GM19193 (cell line): ENCODE results near the gene ZNF496.

Experiments used
- POLR2A ChIP-seq: IDR thresholded peaks from 4 replicates; pipeline ENCODE4 v1.6.1; 2011; ENCODE audit not compliant: insufficient read depth, insufficient read length; ENCODE audit errors: extremely low read depth

Gene ZNF496

GRCh38 chr1:247332623-247333361, 1.1 kb upstream of the ZNF496 start:
- no peak for TF ChIP-seq POLR2A

GRCh38 chr1:247332215-247332622, 552 bp upstream of the ZNF496 start:
- no peak for TF ChIP-seq POLR2A

- no peak for TF ChIP-seq POLR2A
Measured at GRCh38 chr1:247331172-247331524, 519 bp downstream of the ZNF496 start.

- no peak for TF ChIP-seq POLR2A
Measured at GRCh38 chr1:247330548-247331171, 1.0 kb downstream of the ZNF496 start.

GRCh38 chr1:247329097-247329617, 2.5 kb downstream of the ZNF496 start:
- no peak for TF ChIP-seq POLR2A

GRCh38 chr1:247328311-247328710, 3.4 kb downstream of the ZNF496 start:
- TF ChIP-seq POLR2A, result no peak

- no peak for TF ChIP-seq POLR2A
Measured at GRCh38 chr1:247326411-247327130, 5.1 kb downstream of the ZNF496 start.

GRCh38 chr1:247324923-247325322, 6.7 kb downstream of the ZNF496 start:
- no peak for TF ChIP-seq POLR2A

GRCh38 chr1:247324204-247324787, 7.4 kb downstream of the ZNF496 start:
- TF ChIP-seq POLR2A, result no peak

GRCh38 chr1:247322849-247323586, 8.6 kb downstream of the ZNF496 start:
- no peak for TF ChIP-seq POLR2A

GRCh38 chr1:247322442-247322841, 9.2 kb downstream of the ZNF496 start:
- no peak for TF ChIP-seq POLR2A

GRCh38 chr1:247317702-247318101, 14.0 kb downstream of the ZNF496 start:
- TF ChIP-seq POLR2A, result no peak

GRCh38 chr1:247316590-247317197, 15.0 kb downstream of the ZNF496 start:
- no peak for TF ChIP-seq POLR2A

- no peak for TF ChIP-seq POLR2A
Measured at GRCh38 chr1:247304031-247304430, 27.6 kb downstream of the ZNF496 start.
